ENCODE measurements around the gene ACTL7A. TPM values are rescaled to one million over a fixed set of nuclear protein-coding genes. Genes with fewer than 3 reads are reported as not detected.

Gene ACTL7A
- polyA plus RNA-seq, 1 donor from 2014 or later: not detected

DNA sequence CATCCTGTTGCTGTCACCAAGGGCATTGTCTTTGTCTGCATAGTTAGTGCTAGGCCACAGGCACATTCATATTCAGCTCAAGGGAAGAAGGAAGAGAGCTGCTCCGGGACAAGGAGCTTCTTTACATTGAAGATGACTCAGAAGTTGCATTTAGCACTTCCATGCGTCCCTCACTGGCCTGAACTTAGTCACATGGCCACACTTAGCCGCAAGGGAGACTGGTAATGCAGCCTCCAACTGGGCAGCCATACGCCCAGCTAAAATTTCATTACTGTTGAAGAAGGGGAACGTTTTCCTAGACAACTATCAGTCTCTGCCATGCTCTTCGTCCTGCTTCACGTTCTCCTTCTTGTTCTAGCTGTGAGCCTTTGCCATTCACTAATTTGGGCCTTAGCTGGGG is 26.2 kb upstream of the ACTL7A start:
- no peaks in the 10 kb centered on the region for H4K20me1 ChIP-seq (ENCODE audit: insufficient read depth)
- H3K27me3 ChIP-seq (ENCODE audit: insufficient read depth, low read depth, low read length): no peaks in the 10 kb centered on the region
- H3K79me2 ChIP-seq (replicated peaks; ENCODE audit: insufficient read depth, low read length): no peaks in the 10 kb centered on the region
- H3K4me2 ChIP-seq (ENCODE audit: low read length): no peak overlapping the region
- H3K9ac ChIP-seq (ENCODE audit: low read length): no peak overlapping the region
- no peaks in the 10 kb centered on the region for H3K9me2 ChIP-seq (ENCODE audit: insufficient read depth, low read length)
- no peak overlapping the region for H3K27ac ChIP-seq (ENCODE audit: low read length)
- H3K9me3 ChIP-seq (ENCODE audit: low read length): no peaks in the 10 kb centered on the region
- TF ChIP-seq EZH2 (IDR thresholded peaks at IDR 0.05; ENCODE audit: borderline replicate concordance, insufficient read depth, low read length, poor library complexity, severe bottlenecking) (no peak), MXI1 (conservative IDR thresholded peaks at IDR 0.05; ENCODE audit: poor library complexity, severe bottlenecking) (no peak), EP300 (conservative IDR thresholded peaks at IDR 0.05; ENCODE audit: poor library complexity, severe bottlenecking) (no peak), SMC3 (conservative IDR thresholded peaks at IDR 0.05; ENCODE audit: poor library complexity) (no peak), POLR2AphosphoS5 (IDR thresholded peaks at IDR 0.05) (no peak), TAF1 (IDR thresholded peaks at IDR 0.05; ENCODE audit: low read depth) (no peak), RAD21 (conservative IDR thresholded peaks at IDR 0.05) (no peak)
- TF ChIP-seq, protein P1, sequence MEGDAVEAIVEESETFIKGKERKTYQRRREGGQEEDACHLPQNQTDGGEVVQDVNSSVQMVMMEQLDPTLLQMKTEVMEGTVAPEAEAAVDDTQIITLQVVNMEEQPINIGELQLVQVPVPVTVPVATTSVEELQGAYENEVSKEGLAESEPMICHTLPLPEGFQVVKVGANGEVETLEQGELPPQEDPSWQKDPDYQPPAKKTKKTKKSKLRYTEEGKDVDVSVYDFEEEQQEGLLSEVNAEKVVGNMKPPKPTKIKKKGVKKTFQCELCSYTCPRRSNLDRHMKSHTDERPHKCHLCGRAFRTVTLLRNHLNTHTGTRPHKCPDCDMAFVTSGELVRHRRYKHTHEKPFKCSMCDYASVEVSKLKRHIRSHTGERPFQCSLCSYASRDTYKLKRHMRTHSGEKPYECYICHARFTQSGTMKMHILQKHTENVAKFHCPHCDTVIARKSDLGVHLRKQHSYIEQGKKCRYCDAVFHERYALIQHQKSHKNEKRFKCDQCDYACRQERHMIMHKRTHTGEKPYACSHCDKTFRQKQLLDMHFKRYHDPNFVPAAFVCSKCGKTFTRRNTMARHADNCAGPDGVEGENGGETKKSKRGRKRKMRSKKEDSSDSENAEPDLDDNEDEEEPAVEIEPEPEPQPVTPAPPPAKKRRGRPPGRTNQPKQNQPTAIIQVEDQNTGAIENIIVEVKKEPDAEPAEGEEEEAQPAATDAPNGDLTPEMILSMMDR (IDR thresholded peaks at IDR 0.05; ENCODE audit: poor library complexity, severe bottlenecking): no peak
- TF ChIP-seq, protein P2, sequence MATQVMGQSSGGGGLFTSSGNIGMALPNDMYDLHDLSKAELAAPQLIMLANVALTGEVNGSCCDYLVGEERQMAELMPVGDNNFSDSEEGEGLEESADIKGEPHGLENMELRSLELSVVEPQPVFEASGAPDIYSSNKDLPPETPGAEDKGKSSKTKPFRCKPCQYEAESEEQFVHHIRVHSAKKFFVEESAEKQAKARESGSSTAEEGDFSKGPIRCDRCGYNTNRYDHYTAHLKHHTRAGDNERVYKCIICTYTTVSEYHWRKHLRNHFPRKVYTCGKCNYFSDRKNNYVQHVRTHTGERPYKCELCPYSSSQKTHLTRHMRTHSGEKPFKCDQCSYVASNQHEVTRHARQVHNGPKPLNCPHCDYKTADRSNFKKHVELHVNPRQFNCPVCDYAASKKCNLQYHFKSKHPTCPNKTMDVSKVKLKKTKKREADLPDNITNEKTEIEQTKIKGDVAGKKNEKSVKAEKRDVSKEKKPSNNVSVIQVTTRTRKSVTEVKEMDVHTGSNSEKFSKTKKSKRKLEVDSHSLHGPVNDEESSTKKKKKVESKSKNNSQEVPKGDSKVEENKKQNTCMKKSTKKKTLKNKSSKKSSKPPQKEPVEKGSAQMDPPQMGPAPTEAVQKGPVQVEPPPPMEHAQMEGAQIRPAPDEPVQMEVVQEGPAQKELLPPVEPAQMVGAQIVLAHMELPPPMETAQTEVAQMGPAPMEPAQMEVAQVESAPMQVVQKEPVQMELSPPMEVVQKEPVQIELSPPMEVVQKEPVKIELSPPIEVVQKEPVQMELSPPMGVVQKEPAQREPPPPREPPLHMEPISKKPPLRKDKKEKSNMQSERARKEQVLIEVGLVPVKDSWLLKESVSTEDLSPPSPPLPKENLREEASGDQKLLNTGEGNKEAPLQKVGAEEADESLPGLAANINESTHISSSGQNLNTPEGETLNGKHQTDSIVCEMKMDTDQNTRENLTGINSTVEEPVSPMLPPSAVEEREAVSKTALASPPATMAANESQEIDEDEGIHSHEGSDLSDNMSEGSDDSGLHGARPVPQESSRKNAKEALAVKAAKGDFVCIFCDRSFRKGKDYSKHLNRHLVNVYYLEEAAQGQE (IDR thresholded peaks at IDR 0.05; ENCODE audit: borderline replicate concordance): no peak
- H3K4me3 ChIP-seq (ENCODE audit: low read length): no peak overlapping the region
- no peaks in the 10 kb centered on the region for H3F3A ChIP-seq (ENCODE audit: insufficient read depth, low read length, poor library complexity, severe bottlenecking)
- no peaks in the 10 kb centered on the region for H3K36me3 ChIP-seq (ENCODE audit: insufficient read depth, low read length)
- H2AFZ ChIP-seq (ENCODE audit: low read depth, low read length): no peak overlapping the region

DNA sequence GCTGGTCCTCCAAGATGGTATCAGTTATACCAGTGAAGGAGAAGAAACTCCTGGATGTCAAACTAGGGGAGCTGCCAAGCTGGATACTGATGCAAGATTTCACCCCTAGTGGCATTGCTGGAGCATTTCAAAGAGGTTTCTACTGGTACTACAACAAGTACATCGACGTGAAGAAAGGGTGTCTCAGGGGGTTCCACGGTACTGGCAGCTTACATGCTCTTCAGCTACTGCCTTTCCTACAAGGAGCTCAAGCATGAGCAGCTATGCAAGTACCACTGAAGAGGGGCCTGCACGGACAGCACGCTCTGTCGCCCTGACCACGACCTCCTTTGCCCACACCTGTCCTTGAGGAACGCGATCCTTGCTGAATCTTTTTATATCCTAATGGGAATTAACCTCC is 25.7 kb upstream of the ACTL7A start:
- Histone ChIP-seq H3F3A (ENCODE audit: insufficient read depth, low read length, poor library complexity, severe bottlenecking) (no peaks in the 10 kb centered on the region), H3K9ac (ENCODE audit: low read length) (no peak overlapping the region), H3K36me3 (ENCODE audit: insufficient read depth, low read length) (no peaks in the 10 kb centered on the region), H2AFZ (ENCODE audit: low read depth, low read length) (no peak overlapping the region), H3K79me2 (replicated peaks; ENCODE audit: insufficient read depth, low read length) (no peaks in the 10 kb centered on the region), H3K4me3 (ENCODE audit: low read length) (no peak overlapping the region), H4K20me1 (ENCODE audit: insufficient read depth) (no peaks in the 10 kb centered on the region), H3K4me2 (ENCODE audit: low read length) (no peak overlapping the region), H3K27me3 (ENCODE audit: insufficient read depth, low read depth, low read length) (no peaks in the 10 kb centered on the region), H3K9me3 (ENCODE audit: low read length) (no peaks in the 10 kb centered on the region), H3K9me2 (ENCODE audit: insufficient read depth, low read length) (no peaks in the 10 kb centered on the region), H3K27ac (ENCODE audit: low read length) (no peak overlapping the region)
- no peak for TF ChIP-seq MXI1 (conservative IDR thresholded peaks at IDR 0.05; ENCODE audit: poor library complexity, severe bottlenecking)
- TF ChIP-seq, protein P2 (IDR thresholded peaks at IDR 0.05; ENCODE audit: borderline replicate concordance): no peak
- TF ChIP-seq, protein P1 (IDR thresholded peaks at IDR 0.05; ENCODE audit: poor library complexity, severe bottlenecking): no peak
- TF ChIP-seq EZH2 (IDR thresholded peaks at IDR 0.05; ENCODE audit: borderline replicate concordance, insufficient read depth, low read length, poor library complexity, severe bottlenecking): no peak
- no peak for TF ChIP-seq TAF1 (IDR thresholded peaks at IDR 0.05; ENCODE audit: low read depth)
- no peak for TF ChIP-seq EP300 (conservative IDR thresholded peaks at IDR 0.05; ENCODE audit: poor library complexity, severe bottlenecking)
- no peak for TF ChIP-seq RAD21 (conservative IDR thresholded peaks at IDR 0.05)
- no peak for TF ChIP-seq SMC3 (conservative IDR thresholded peaks at IDR 0.05; ENCODE audit: poor library complexity)

Measured in neural cell (in vitro differentiated cells).